CD4-positive, alpha-beta T cell (primary cell): Measurements from ENCODE around the gene DYNC2LI1. TPM values are rescaled to one million over a fixed set of nuclear protein-coding genes. Genes with fewer than 3 reads are reported as not detected.

Experiments
- ATAC-seq: fragments of 200-7000 bp; cut with Tn5 transposase; one replicate; pipeline ENCODE4 v1.10.0; 2022; ENCODE audit warnings: mild to moderate bottlenecking; ENCODE audit not compliant: poor library complexity
- CTCF ChIA-PET: fragments of 350-600 bp; sonication (Branson Sonifier 250); formaldehyde crosslinking; loops from one replicate; lab custom pipeline; 2021; ENCODE audit warnings: antibody characterized with exemption, inconsistent platforms; lab: Charles Lee
- POLR2A ChIA-PET: fragments of 350-600 bp; sonication (Branson Sonifier 250); formaldehyde crosslinking; loops from one replicate; lab custom pipeline; 2021; ENCODE audit warnings: antibody characterized with exemption, inconsistent platforms; lab: Charles Lee
- DNase-seq, 14 experiments: peaks; one replicate each; pipeline ENCODE4 v3.0.0-alpha.2; 2013 to 2020; ENCODE audit warnings: mixed read lengths in 2 of 14
- H3K27ac ChIP-seq, 2 donors: one replicate each; pipeline versions ENCODE4 v1.5.1 to v1.7.0; 2013; ENCODE audit warnings: low read length in 2 of 2, low read depth in 1 of 2, mild to moderate bottlenecking in 1 of 2
- H3K27me3 ChIP-seq, 2 experiments: 1 replicate in 1 of 2; 2 replicates in 1 of 2; pipeline versions ENCODE4 v1.6.1 to v1.7.0; 2013; ENCODE audit warnings: low read length in 2 of 2, control low read depth in 1 of 2, mild to moderate bottlenecking in 1 of 2, moderate library complexity in 1 of 2; ENCODE audit not compliant: insufficient read depth in 2 of 2, control insufficient read depth in 1 of 2
- H3K36me3 ChIP-seq: one replicate; pipeline ENCODE4 v1.6.1; 2013; ENCODE audit warnings: low read length, control low read depth; ENCODE audit not compliant: insufficient read depth
- H3K4me1 ChIP-seq: one replicate; pipeline ENCODE4 v1.6.1; 2013; ENCODE audit warnings: low read length, control low read depth; ENCODE audit not compliant: insufficient read depth
- H3K4me3 ChIP-seq: one replicate; pipeline ENCODE4 v1.5.1; 2013; ENCODE audit warnings: mild to moderate bottlenecking, low read length, moderate library complexity
- H3K9me3 ChIP-seq, 2 experiments: 1 replicate in 1 of 2; 2 replicates in 1 of 2; pipeline versions ENCODE4 v1.6.1 to v1.7.0; 2013; ENCODE audit warnings: low read length in 2 of 2, mild to moderate bottlenecking in 2 of 2, control low read depth in 1 of 2, moderate library complexity in 1 of 2; ENCODE audit not compliant: control insufficient read depth in 1 of 2, insufficient read depth in 1 of 2
- H3K27ac Mint-ChIP-seq: one replicate; pipeline ENCODE4 v1.8.0; 2020; ENCODE audit warnings: mixed read lengths
- H3K27me3 Mint-ChIP-seq: one replicate; pipeline ENCODE4 v1.8.0; 2021; ENCODE audit warnings: mixed read lengths
- H3K36me3 Mint-ChIP-seq: one replicate; pipeline ENCODE4 v1.8.0; 2021; ENCODE audit warnings: low read depth, mixed read lengths
- H3K4me1 Mint-ChIP-seq: one replicate; pipeline ENCODE4 v1.8.0; 2021; ENCODE audit warnings: low read depth, mixed read lengths
- H3K4me3 Mint-ChIP-seq: one replicate; pipeline ENCODE4 v1.8.0; 2020; ENCODE audit warnings: mild to moderate bottlenecking, mixed read lengths
- H3K9me3 Mint-ChIP-seq: one replicate; pipeline ENCODE4 v1.8.0; 2020; ENCODE audit warnings: mixed read lengths
- intact Hi-C, 2 experiments: fragments of 100-400 bp; cut with DNase I in 1 of 2; cut with micrococcal nuclease in 1 of 2; formaldehyde crosslinking; loops; one replicate each; pipeline versions ENCODE4 v1.15.1 to v1.9.0; 2023 to 2025; cut with DNase I, micrococcal nuclease
- total RNA-seq, 174 experiments: library from RNA in 2 of 174; stranded (reverse) in 2 of 174; gene quantifications; one replicate each; pipeline ENCODE4 v1.2.3 and lab custom pipeline; 2021 to 2026
- TF ChIP-seq, protein P1 (sequence below): fragments of 200-600 bp; IDR thresholded peaks from one replicate; pipeline ENCODE4 v1.8.0; 2022; ENCODE audit warnings: antibody characterized with exemption, mild to moderate bottlenecking

DYNC2LI1 gene
- total RNA-seq, 2 experiments from 2014 or later = 2.1 to 2.2 TPM

DNA sequence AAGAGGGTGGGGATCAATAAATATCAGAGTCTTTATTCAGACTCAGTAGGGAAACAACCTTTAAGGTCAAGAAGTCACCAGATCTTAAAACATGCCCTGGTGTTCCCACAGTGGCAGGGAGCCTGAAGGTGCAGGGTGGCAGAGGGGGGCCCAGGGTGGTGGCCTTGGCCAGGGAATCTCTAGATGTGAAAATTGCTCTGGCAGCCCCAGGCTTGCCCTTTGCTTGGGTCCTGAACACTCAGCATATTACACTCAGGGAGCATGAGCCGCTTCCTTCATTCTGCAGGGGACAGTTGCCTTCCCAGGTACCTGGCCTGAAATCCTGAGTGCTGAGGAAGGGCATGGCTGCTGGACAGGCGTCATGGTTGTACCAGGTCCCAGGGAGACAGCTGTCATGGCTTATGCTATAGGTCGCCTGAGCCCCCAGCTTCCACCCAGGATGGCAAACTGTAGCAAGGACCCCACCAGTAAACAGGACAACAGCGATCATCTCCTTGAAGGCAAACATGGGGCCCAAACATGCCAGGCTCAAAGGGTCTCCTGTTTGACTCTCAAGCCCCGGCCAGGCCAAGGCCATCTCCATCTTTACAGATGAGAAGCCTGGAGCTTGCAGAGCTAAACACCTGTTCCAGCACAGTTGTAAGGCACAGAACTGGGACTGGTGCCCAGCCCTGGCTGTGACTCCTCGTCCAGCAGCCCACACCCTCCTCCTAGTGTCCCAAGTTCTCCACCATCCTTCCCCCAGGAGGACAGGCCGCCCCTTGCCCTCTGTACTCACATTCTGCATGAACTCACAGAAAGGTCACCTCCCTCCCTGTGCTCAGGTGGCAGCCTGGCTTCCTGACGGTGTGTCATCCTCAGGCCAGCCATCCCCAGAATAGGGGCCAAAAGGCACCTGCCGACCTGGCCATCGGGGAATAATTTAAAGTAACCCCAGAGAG, 79.6 kb downstream of the DYNC2LI1 start:
- Mint-ChIP-seq H3K9me3 (no peaks in the 10 kb centered on the region), H3K4me1 (no peaks in the 10 kb centered on the region), H3K4me3 (no peak overlapping the region), H3K27ac (no peak overlapping the region), H3K27me3 (peaks cover 59% of the 10 kb centered on the region), H3K36me3 (no peaks in the 10 kb centered on the region)
- peaks cover 14 to 28% of the 10 kb centered on the region in 2 experiments for H3K27me3 ChIP-seq
- H3K9me3 ChIP-seq = peaks cover 0 to 8% of the 10 kb centered on the region in 2 experiments
- POLR2A ChIA-PET = interaction anchor here (0.7 kb wide), 1 partner anchor 274 kb away, joined by 3 read pairs; no protein-coding TSS in a partner anchor
- intact Hi-C loops = no loop called here
- DNase-seq (no peak), ATAC-seq (no peak)
- no peak overlapping the region for H3K27ac ChIP-seq
- CTCF ChIA-PET = interaction anchor here (0.6 kb wide), 1 partner anchor 1435 kb away, joined by 3 read pairs; no protein-coding TSS in a partner anchor
- H3K36me3 ChIP-seq = no peaks in the 10 kb centered on the region
- TF ChIP-seq, protein P1, sequence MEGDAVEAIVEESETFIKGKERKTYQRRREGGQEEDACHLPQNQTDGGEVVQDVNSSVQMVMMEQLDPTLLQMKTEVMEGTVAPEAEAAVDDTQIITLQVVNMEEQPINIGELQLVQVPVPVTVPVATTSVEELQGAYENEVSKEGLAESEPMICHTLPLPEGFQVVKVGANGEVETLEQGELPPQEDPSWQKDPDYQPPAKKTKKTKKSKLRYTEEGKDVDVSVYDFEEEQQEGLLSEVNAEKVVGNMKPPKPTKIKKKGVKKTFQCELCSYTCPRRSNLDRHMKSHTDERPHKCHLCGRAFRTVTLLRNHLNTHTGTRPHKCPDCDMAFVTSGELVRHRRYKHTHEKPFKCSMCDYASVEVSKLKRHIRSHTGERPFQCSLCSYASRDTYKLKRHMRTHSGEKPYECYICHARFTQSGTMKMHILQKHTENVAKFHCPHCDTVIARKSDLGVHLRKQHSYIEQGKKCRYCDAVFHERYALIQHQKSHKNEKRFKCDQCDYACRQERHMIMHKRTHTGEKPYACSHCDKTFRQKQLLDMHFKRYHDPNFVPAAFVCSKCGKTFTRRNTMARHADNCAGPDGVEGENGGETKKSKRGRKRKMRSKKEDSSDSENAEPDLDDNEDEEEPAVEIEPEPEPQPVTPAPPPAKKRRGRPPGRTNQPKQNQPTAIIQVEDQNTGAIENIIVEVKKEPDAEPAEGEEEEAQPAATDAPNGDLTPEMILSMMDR = no peak
- H3K4me1 ChIP-seq = no peaks in the 10 kb centered on the region
- no peak overlapping the region for H3K4me3 ChIP-seq

DNA sequence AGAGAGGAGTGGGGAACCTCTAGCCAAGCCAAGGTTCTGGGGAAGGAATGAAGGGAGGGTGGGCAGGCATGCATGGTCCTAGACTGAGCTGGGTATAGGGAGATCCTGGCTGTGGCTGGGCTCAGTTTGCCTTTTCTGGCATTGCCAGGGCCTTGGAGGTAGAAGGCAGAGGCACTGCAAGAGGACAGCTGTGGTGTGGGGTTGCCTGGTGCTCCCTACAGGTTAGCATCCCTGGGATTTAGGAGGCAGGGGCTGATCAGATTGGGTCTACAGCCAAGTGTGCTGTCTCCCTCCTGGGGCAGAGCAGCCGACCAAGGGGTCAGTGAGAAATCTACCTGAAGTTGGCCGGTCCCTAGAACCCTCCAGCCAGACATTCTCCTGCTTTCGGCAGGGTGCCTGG, 80.8 kb downstream of the DYNC2LI1 start:
- H3K27me3 Mint-ChIP-seq = peaks cover 65% of the 10 kb centered on the region
- H3K4me3 Mint-ChIP-seq = no peak overlapping the region
- DNase-seq (no peak), ATAC-seq (no peak)
- H3K9me3 Mint-ChIP-seq = no peaks in the 10 kb centered on the region
- H3K4me1 Mint-ChIP-seq = no peaks in the 10 kb centered on the region
- intact Hi-C loops = no loop called here
- Histone ChIP-seq H3K27ac (no peak overlapping the region), H3K36me3 (no peaks in the 10 kb centered on the region), H3K4me3 (no peak overlapping the region), H3K27me3 (peaks cover 11 to 35% of the 10 kb centered on the region in 2 experiments), H3K4me1 (no peaks in the 10 kb centered on the region), H3K9me3 (peaks cover 0 to 8% of the 10 kb centered on the region in 2 experiments)
- CTCF ChIA-PET = no interaction called here
- H3K36me3 Mint-ChIP-seq = no peaks in the 10 kb centered on the region
- TF ChIP-seq, protein P1 = no peak
- H3K27ac Mint-ChIP-seq = no peak overlapping the region
- POLR2A ChIA-PET = interaction anchor here (0.7 kb wide), 1 partner anchor 273 kb away, joined by 3 read pairs; no protein-coding TSS in a partner anchor

DNA sequence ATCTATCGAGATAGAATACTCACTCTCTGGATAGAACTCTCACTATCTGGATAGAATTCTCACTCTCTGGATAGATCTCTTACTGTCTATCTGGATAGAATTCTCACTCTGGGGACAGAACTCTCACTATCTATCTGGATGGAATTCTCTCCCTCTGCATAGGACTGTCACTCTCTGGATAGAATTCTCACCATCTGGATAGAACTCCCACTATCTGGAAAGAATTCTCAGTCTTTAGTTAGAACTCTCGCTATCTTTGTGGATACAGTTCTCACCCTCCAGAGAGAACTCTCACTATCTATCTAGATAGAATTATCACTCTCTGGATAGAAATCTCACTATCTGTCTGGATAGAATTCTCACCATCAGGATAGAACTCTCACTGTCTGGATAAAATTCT, 81.5 kb downstream of the DYNC2LI1 start:
- ATAC-seq = no peak

More for the DNA sequence above, 81.5 kb downstream of the DYNC2LI1 start:
- Mint-ChIP-seq H3K9me3 (no peaks in the 10 kb centered on the region), H3K27ac (no peak overlapping the region), H3K4me3 (no peak overlapping the region), H3K4me1 (no peaks in the 10 kb centered on the region), H3K27me3 (peaks cover 69% of the 10 kb centered on the region), H3K36me3 (no peaks in the 10 kb centered on the region)
- intact Hi-C loops = no loop called here
- Histone ChIP-seq H3K4me1 (no peaks in the 10 kb centered on the region), H3K27me3 (peaks cover 10 to 41% of the 10 kb centered on the region in 2 experiments), H3K27ac (no peak overlapping the region), H3K4me3 (no peak overlapping the region), H3K36me3 (no peaks in the 10 kb centered on the region), H3K9me3 (peaks cover 0 to 8% of the 10 kb centered on the region in 2 experiments)
- POLR2A ChIA-PET = no interaction called here
- CTCF ChIA-PET = no interaction called here
- DNase-seq = no peak
- TF ChIP-seq, protein P1 = no peak

Other genes starting within 250 kb of the DYNC2LI1 start
- 10 to 100 TPM; 29.3 to 32.9 TPM for gene THADA, start 178.0 kb upstream of the DYNC2LI1 start, total RNA-seq
- gene PLEKHH2, start 136.8 kb upstream of the DYNC2LI1 start, total RNA-seq = 1 to 10 TPM; 1.6 to 2.7 TPM
- not detected for gene C1GALT1C1L, start 97.6 kb upstream of the DYNC2LI1 start, total RNA-seq
- gene ABCG5, start 64.8 kb downstream of the DYNC2LI1 start, total RNA-seq = not detected
- gene ABCG8, start 64.9 kb downstream of the DYNC2LI1 start, total RNA-seq = not detected
- 10 to 100 TPM; 55.2 to 55.4 TPM for gene LRPPRC, start 221.9 kb downstream of the DYNC2LI1 start, total RNA-seq